ENCODE measurements around the gene CLCN3. TPM values are rescaled to one million over a fixed set of nuclear protein-coding genes. Genes with fewer than 3 reads are reported as not detected.

CLCN3 gene
- total and polyA plus RNA-seq, 2 of the 13 experiments (the other 11 are each of a cell fraction or from before 2014, with no cell fraction given), result 13.6 to 23.7 TPM

DNA sequence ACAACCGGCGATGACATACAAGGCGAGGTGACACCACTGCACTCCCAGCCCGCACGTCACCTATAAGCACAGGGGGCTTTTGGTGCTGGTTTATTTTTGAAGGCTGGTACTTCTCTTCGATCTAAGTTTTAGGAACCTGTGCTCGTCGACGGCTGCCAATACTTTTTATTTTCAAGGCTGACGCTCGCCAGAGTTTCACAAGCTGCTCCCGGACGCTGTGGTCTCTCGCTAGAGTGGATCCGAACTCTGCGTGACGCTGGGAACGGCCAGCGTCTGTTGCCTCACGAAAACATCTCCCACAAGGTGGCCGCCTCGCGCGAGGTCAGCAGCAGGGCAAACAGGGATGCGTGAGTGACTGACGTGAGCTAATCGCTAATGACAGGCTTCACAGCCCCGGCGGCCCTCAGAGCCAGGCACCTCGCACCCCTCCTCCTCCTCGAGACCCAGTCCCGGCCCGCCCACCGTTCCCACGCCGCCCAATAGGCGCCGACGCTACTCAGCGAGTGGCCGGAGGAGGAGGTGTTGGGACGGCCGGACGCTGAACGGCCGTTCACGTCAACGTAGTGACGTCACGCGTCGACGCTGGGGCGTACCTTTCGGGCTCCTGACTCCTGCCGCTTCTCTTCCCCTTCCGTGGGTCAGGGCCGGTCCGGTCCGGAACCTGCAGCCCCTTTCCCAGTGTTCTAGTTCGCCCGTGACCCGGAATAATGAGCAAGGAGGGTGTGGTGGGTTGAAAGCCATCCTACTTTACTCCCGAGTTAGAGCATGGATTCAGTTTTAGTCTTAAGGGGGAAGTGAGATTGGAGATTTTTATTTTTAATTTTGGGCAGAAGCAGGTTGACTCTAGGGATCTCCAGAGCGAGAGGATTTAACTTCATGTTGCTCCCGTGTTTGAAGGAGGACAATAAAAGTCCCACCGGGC is at the start of gene CLCN3 (continued):
- TF ChIP-seq ZNF646 (CRISPR knock-in tag; IDR thresholded peaks at IDR 0.05), result no peak
- peak; percentile 58; the same call in 1 of the 2 replicates for TF ChIP-seq ZNF772 (CRISPR knock-in tag; IDR thresholded peaks at IDR 0.05)
- no peak for TF ChIP-seq NFRKB (IDR thresholded peaks at IDR 0.05)
- TF ChIP-seq NAIF1 (CRISPR knock-in tag; IDR thresholded peaks at IDR 0.05; ENCODE audit: borderline replicate concordance), result no peak
- peak; percentile 95; the same call in 1 of the 2 replicates for TF ChIP-seq MEIS1 (CRISPR knock-in tag; IDR thresholded peaks at IDR 0.05; ENCODE audit: borderline replicate concordance)
- no peak for TF ChIP-seq ZNF570 (CRISPR knock-in tag; IDR thresholded peaks at IDR 0.05; ENCODE audit: borderline replicate concordance)
- TF ChIP-seq GABPB1 (CRISPR knock-in tag; IDR thresholded peaks at IDR 0.05), result peak; percentile 92
- TF ChIP-seq ZSCAN31 (CRISPR knock-in tag; IDR thresholded peaks at IDR 0.05; ENCODE audit: low read depth), result peak; percentile 75
- no peak for TF ChIP-seq ZC3H4 (CRISPR knock-in tag; IDR thresholded peaks at IDR 0.05; ENCODE audit: borderline replicate concordance)
- TF ChIP-seq, protein P1, sequence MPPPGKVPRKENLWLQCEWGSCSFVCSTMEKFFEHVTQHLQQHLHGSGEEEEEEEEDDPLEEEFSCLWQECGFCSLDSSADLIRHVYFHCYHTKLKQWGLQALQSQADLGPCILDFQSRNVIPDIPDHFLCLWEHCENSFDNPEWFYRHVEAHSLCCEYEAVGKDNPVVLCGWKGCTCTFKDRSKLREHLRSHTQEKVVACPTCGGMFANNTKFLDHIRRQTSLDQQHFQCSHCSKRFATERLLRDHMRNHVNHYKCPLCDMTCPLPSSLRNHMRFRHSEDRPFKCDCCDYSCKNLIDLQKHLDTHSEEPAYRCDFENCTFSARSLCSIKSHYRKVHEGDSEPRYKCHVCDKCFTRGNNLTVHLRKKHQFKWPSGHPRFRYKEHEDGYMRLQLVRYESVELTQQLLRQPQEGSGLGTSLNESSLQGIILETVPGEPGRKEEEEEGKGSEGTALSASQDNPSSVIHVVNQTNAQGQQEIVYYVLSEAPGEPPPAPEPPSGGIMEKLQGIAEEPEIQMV (CRISPR knock-in tag; IDR thresholded peaks at IDR 0.05; ENCODE audit: low read depth), result peak; percentile 79; the same call in 1 of the 2 replicates
- peak in 1 of 2 experiments; percentile 24; a peak in 1 of 4 replicates for TF ChIP-seq REST (IDR thresholded peaks at IDR 0.05; ENCODE audit: borderline replicate concordance in 1 of 2, low read depth in 1 of 2, low read length in 2 of 2)
- TF ChIP-seq, protein P2, sequence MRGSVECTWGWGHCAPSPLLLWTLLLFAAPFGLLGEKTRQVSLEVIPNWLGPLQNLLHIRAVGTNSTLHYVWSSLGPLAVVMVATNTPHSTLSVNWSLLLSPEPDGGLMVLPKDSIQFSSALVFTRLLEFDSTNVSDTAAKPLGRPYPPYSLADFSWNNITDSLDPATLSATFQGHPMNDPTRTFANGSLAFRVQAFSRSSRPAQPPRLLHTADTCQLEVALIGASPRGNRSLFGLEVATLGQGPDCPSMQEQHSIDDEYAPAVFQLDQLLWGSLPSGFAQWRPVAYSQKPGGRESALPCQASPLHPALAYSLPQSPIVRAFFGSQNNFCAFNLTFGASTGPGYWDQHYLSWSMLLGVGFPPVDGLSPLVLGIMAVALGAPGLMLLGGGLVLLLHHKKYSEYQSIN (CRISPR knock-in tag; IDR thresholded peaks at IDR 0.05; ENCODE audit: borderline replicate concordance), result no peak
- no peak for TF ChIP-seq PREB (CRISPR knock-in tag; IDR thresholded peaks at IDR 0.05)

Data from HepG2 (cell line).